ENCODE results near the gene AURKB. TPM values are rescaled to one million over a fixed set of nuclear protein-coding genes. Genes with fewer than 3 reads are reported as not detected.

AURKB gene
- total and polyA plus RNA-seq, 3 donors from 2014 or later = 2.4 to 3.7 (median 3.2) TPM

- H3K27me3 ChIP-seq = no peaks in the 10 kb centered on the region
- H3K27ac ChIP-seq = peak overlapping the region; percentile 100
- intact Hi-C loops (cut with DNase I; ENCODE audit: low total_unique reads) = no loop called here
- no peaks in the 10 kb centered on the region for H3K36me3 ChIP-seq (ENCODE audit: low read depth, missing control alignments)
- DNase-seq = no peak
- no peak overlapping the region for H3K4me3 ChIP-seq
- H3K4me1 ChIP-seq = peaks cover 36% of the 10 kb centered on the region
- H3K9me3 ChIP-seq = no peaks in the 10 kb centered on the region
- WGBS, 2 donors = 22 to 45% methylated on average over 6 of the region's 6 CpGs
- TF ChIP-seq POLR2A (IDR thresholded peaks at IDR 0.05) = no peak
- no peak for TF ChIP-seq CTCF (IDR thresholded peaks at IDR 0.05)
Observed at GRCh38 chr17:8164815-8165131, 45.6 kb downstream of the AURKB start.

GRCh38 chr17:8163978-8164814, 46.2 kb downstream of the AURKB start:
- Histone ChIP-seq H3K4me3 (no peak overlapping the region), H3K36me3 (ENCODE audit: low read depth, missing control alignments) (no peaks in the 10 kb centered on the region), H3K27me3 (no peaks in the 10 kb centered on the region), H3K9me3 (no peaks in the 10 kb centered on the region), H3K4me1 (peaks cover 38% of the 10 kb centered on the region), H3K27ac (peak overlapping the region; percentile 100)
- intact Hi-C loops (cut with DNase I; ENCODE audit: low total_unique reads) = no loop called here
- TF ChIP-seq POLR2A (IDR thresholded peaks at IDR 0.05) (no peak), CTCF (IDR thresholded peaks at IDR 0.05) (no peak)
- WGBS, 2 donors = 1 to 10% methylated on average over 8 to 13 of the region's 13 CpGs
- DNase-seq = peak; percentile 92

GRCh38 chr17:8162997-8163977, 47.1 kb downstream of the AURKB start:
- Histone ChIP-seq H3K36me3 (ENCODE audit: low read depth, missing control alignments) (no peaks in the 10 kb centered on the region), H3K4me1 (peaks cover 41% of the 10 kb centered on the region), H3K27ac (peak overlapping the region; percentile 100), H3K9me3 (no peaks in the 10 kb centered on the region), H3K4me3 (peak overlapping the region; percentile 99 to 100), H3K27me3 (no peaks in the 10 kb centered on the region)
- TF ChIP-seq CTCF (IDR thresholded peaks at IDR 0.05) = no peak
- no peak for TF ChIP-seq POLR2A (IDR thresholded peaks at IDR 0.05)
- 5 to 8% methylated on average over 10 to 29 of the region's 55 CpGs for WGBS, 2 donors
- peak; percentile 47 for DNase-seq
- intact Hi-C loops (cut with DNase I; ENCODE audit: low total_unique reads) = no loop called here

- DNase-seq = peak; percentile 78
Observed at GRCh38 chr17:8162233-8162996, 48.0 kb downstream of the AURKB start, which contains the start of gene VAMP2. TSS of gene VAMP2 (minus strand) at chr17:8162948. CDS start at chr17:8162879, 69 bp downstream.

More at GRCh38 chr17:8162233-8162996, 48.0 kb downstream of the AURKB start, which contains the start of gene VAMP2:
- H3K27ac ChIP-seq = peak within 1 kb of the TSS; percentile 100
- H3K9me3 ChIP-seq = no peaks in the 10 kb centered on the region
- 0% methylated on average over 5 to 57 of the region's 75 CpGs for WGBS, 2 donors
- H3K36me3 ChIP-seq (ENCODE audit: low read depth, missing control alignments) = no peaks in the 10 kb centered on the region
- peaks cover 41% of the 10 kb centered on the region for H3K4me1 ChIP-seq
- H3K4me3 ChIP-seq = peak within 1 kb of the TSS; percentile 99 to 100
- no peaks in the 10 kb centered on the region for H3K27me3 ChIP-seq
- intact Hi-C loops (cut with DNase I; ENCODE audit: low total_unique reads) = no loop called here
- TF ChIP-seq POLR2A (IDR thresholded peaks at IDR 0.05) (no peak), CTCF (IDR thresholded peaks at IDR 0.05) (peak in 1 of 3 experiments; percentile 6)

All from testis (tissue), 3 donors.